Osteoblast (primary cell): Measurements from ENCODE around the gene BICDL1. TPM values are rescaled to one million over a fixed set of nuclear protein-coding genes. Genes with fewer than 3 reads are reported as not detected.

Experiments
- DNase-seq: peaks from one replicate; pipeline ENCODE4 v3.0.0; 2011; ENCODE audit warnings: low spot score, mixed read lengths; ENCODE audit not compliant: insufficient read length; ENCODE audit errors: missing footprints
- H2AFZ ChIP-seq: 2 replicates; pipeline ENCODE4 v1.6.0; 2011; ENCODE audit warnings: mild to moderate bottlenecking, low read length
- H3K27ac ChIP-seq: 2 replicates; pipeline ENCODE4 v1.5.1; 2011; ENCODE audit warnings: mild to moderate bottlenecking, low read depth, low read length, moderate library complexity
- H3K27me3 ChIP-seq: 2 replicates; pipeline ENCODE4 v1.6.0; 2012; ENCODE audit warnings: mild to moderate bottlenecking, control low read depth, inconsistent platforms, low read length, moderate library complexity; ENCODE audit not compliant: insufficient read depth
- H3K36me3 ChIP-seq: 2 replicates; pipeline ENCODE4 v1.5.1; 2011; ENCODE audit warnings: mild to moderate bottlenecking, low read length, control low read depth, moderate library complexity; ENCODE audit not compliant: insufficient read depth
- H3K4me1 ChIP-seq: 2 replicates; pipeline ENCODE4 v1.5.1; 2011; ENCODE audit warnings: mild to moderate bottlenecking, low read length, control low read depth, moderate library complexity; ENCODE audit not compliant: insufficient read depth
- H3K4me2 ChIP-seq: 2 replicates; pipeline ENCODE4 v1.6.0; 2011; ENCODE audit warnings: mild to moderate bottlenecking, low read length; ENCODE audit not compliant: insufficient read depth
- H3K4me3 ChIP-seq: fragments of 200-600 bp; sonication (generic); 3 replicates; pipeline ENCODE4 v1.5.1; 2012; ENCODE audit warnings: mild to moderate bottlenecking, low read length, inconsistent platforms; ENCODE audit not compliant: insufficient read depth
- H3K79me2 ChIP-seq: 2 replicates; pipeline ENCODE4 v1.6.0; 2012; ENCODE audit warnings: mild to moderate bottlenecking, low read length, control low read depth, inconsistent platforms; ENCODE audit not compliant: insufficient read depth
- H3K9me3 ChIP-seq: 2 replicates; pipeline ENCODE4 v1.5.1; 2011; ENCODE audit warnings: low read depth, low read length, control low read depth
- H4K20me1 ChIP-seq: 2 replicates; pipeline ENCODE4 v1.6.0; 2012; ENCODE audit warnings: mild to moderate bottlenecking, low read length, control low read depth; ENCODE audit not compliant: insufficient read depth
- CTCF ChIP-seq: IDR thresholded peaks from 2 replicates; pipeline ENCODE4 v1.5.1; 2011; ENCODE audit warnings: mild to moderate bottlenecking, low read depth, low read length, moderate library complexity; ENCODE audit errors: extremely low read depth
- total RNA-seq: library from RNA; depleted of rRNA; stranded (reverse); fragments of >200 nt; gene quantifications from 2 replicates; pipeline ENCODE4 v1.2.3, GENCODE V29; 2012

The BICDL1 gene
- total RNA-seq, 1 donor: not detected

GRCh38 chr12:119990382-119990874, 1.4 kb downstream of the BICDL1 start:
- Histone ChIP-seq H4K20me1 (no peaks in the 10 kb centered on the region), H2AFZ (no peak overlapping the region), H3K27ac (no peak overlapping the region), H3K4me3 (no peak overlapping the region), H3K36me3 (no peaks in the 10 kb centered on the region), H3K4me1 (no peaks in the 10 kb centered on the region), H3K9me3 (no peaks in the 10 kb centered on the region), H3K27me3 (peaks cover 42% of the 10 kb centered on the region), H3K79me2 (no peaks in the 10 kb centered on the region), H3K4me2 (no peak overlapping the region)
- TF ChIP-seq CTCF: no peak
- DNase-seq: peak; percentile 83

- Histone ChIP-seq H2AFZ (no peak overlapping the region), H3K4me3 (no peak overlapping the region), H3K4me1 (no peaks in the 10 kb centered on the region), H3K79me2 (no peaks in the 10 kb centered on the region), H3K9me3 (no peaks in the 10 kb centered on the region), H3K27ac (no peak overlapping the region), H3K36me3 (no peaks in the 10 kb centered on the region), H3K4me2 (no peak overlapping the region), H3K27me3 (peaks cover 33% of the 10 kb centered on the region), H4K20me1 (no peaks in the 10 kb centered on the region)
- no peak for DNase-seq
- no peak for TF ChIP-seq CTCF
Observed at GRCh38 chr12:119992129-119992705, 3.2 kb downstream of the BICDL1 start.

- DNase-seq: no peak
- Histone ChIP-seq H2AFZ (no peak overlapping the region), H3K4me2 (no peak overlapping the region), H3K4me3 (no peak overlapping the region), H4K20me1 (no peaks in the 10 kb centered on the region), H3K9me3 (no peaks in the 10 kb centered on the region), H3K36me3 (no peaks in the 10 kb centered on the region), H3K4me1 (no peaks in the 10 kb centered on the region), H3K79me2 (no peaks in the 10 kb centered on the region), H3K27ac (no peak overlapping the region), H3K27me3 (peaks cover 26% of the 10 kb centered on the region)
- no peak for TF ChIP-seq CTCF
Observed at GRCh38 chr12:119994892-119995658, 6.0 kb downstream of the BICDL1 start.

- Histone ChIP-seq H4K20me1 (no peaks in the 10 kb centered on the region), H2AFZ (no peak overlapping the region), H3K4me3 (no peak overlapping the region), H3K4me1 (no peaks in the 10 kb centered on the region), H3K36me3 (no peaks in the 10 kb centered on the region), H3K27me3 (peaks cover 14% of the 10 kb centered on the region), H3K9me3 (no peaks in the 10 kb centered on the region), H3K4me2 (no peak overlapping the region), H3K27ac (no peak overlapping the region), H3K79me2 (no peaks in the 10 kb centered on the region)
- TF ChIP-seq CTCF: no peak
- no peak for DNase-seq
Observed at GRCh38 chr12:119996417-119996816, 7.4 kb downstream of the BICDL1 start.
